IMR-90 (cell line): ENCODE data around the gene PIM1. TPM values are rescaled to one million over a fixed set of nuclear protein-coding genes. Genes with fewer than 3 reads are reported as not detected.

Experiments used
- ATAC-seq: fragments of 200-7000 bp; cut with Tn5 transposase; 2 replicates; pipeline ENCODE4 v1.9.1; 2020; ENCODE audit warnings: low read depth, mild to moderate bottlenecking, moderate library complexity
- BruUV-seq: library from RNA; stranded (reverse); fragments of 400-500 nt; replicated peaks from 2 replicates; lab custom pipeline; 2021; lab: Mats Ljungman, UMichigan
- CTCF ChIA-PET: fragments of 300-600 bp; formaldehyde crosslinking; extraction: SDS; loops from one replicate; lab custom pipeline; 2021; ENCODE audit warnings: antibody characterized with exemption; lab: Yijun Ruan, JAX
- POLR2A ChIA-PET: fragments of 300-600 bp; sonication (Branson Sonifier 250); formaldehyde crosslinking; loops from one replicate; lab custom pipeline; 2022; ENCODE audit warnings: antibody characterized with exemption; ENCODE audit not compliant: unreplicated experiment; lab: Charles Lee
- DNase-seq: peaks from one replicate; pipeline ENCODE4 v3.0.0; 2013
- H2AFZ ChIP-seq: replicated peaks from 2 replicates; pipeline ENCODE3; 2013; ENCODE audit warnings: low read length, mild to moderate bottlenecking; ENCODE audit not compliant: poor library complexity
- H2AK5ac ChIP-seq: 2 replicates; pipeline ENCODE4 v1.6.1; 2013; ENCODE audit warnings: low read depth, low read length, inconsistent platforms
- H2AK9ac ChIP-seq: replicated peaks from 2 replicates; pipeline ENCODE3; 2013; ENCODE audit warnings: mild to moderate bottlenecking, low read depth, low read length, moderate library complexity; ENCODE audit not compliant: poor library complexity
- H2BK120ac ChIP-seq: 2 replicates; pipeline ENCODE4 v1.6.1; 2013; ENCODE audit warnings: low read depth, low read length, inconsistent platforms
- H2BK15ac ChIP-seq: 3 replicates; pipeline ENCODE4 v1.6.1; 2013; ENCODE audit warnings: low read depth, low read length, inconsistent platforms
- H2BK20ac ChIP-seq: 2 replicates; pipeline ENCODE4 v1.6.1; 2013; ENCODE audit warnings: low read depth, mild to moderate bottlenecking, inconsistent platforms, low read length, moderate library complexity
- H2BK5ac ChIP-seq: 2 replicates; pipeline ENCODE4 v1.6.1; 2013; ENCODE audit warnings: mild to moderate bottlenecking, low read depth, low read length, inconsistent platforms; ENCODE audit not compliant: poor library complexity, severe bottlenecking
- H3K14ac ChIP-seq: replicated peaks from 2 replicates; pipeline ENCODE4 v1.6.1; 2013; ENCODE audit warnings: low read depth, low read length, inconsistent platforms
- H3K18ac ChIP-seq: 2 replicates; pipeline ENCODE4 v1.6.1; 2013; ENCODE audit warnings: low read depth, low read length, control low read depth
- H3K23ac ChIP-seq: 2 replicates; pipeline ENCODE4 v1.6.1; 2013; ENCODE audit warnings: low read depth, low read length, inconsistent platforms
- H3K27ac ChIP-seq: 2 replicates; pipeline ENCODE4 v1.5.1; 2013; ENCODE audit warnings: mild to moderate bottlenecking, control low read depth, low read length; ENCODE audit not compliant: insufficient read depth
- H3K27me3 ChIP-seq: 2 replicates; pipeline ENCODE4 v1.6.1; 2013; ENCODE audit warnings: low read length; ENCODE audit not compliant: control insufficient read depth, insufficient read depth
- H3K36me3 ChIP-seq: 2 replicates; pipeline ENCODE4 v1.6.1; 2013; ENCODE audit warnings: low read length, mixed read lengths; ENCODE audit not compliant: control insufficient read depth, insufficient read depth
- H3K4ac ChIP-seq: 2 replicates; pipeline ENCODE4 v1.6.1; 2013; ENCODE audit warnings: low read depth, low read length, inconsistent platforms
- H3K4me1 ChIP-seq: 2 replicates; pipeline ENCODE4 v1.6.1; 2013; ENCODE audit warnings: low read length, mixed read lengths; ENCODE audit not compliant: control insufficient read depth, insufficient read depth
- H3K4me2 ChIP-seq: 2 replicates; pipeline ENCODE4 v1.6.1; 2013; ENCODE audit warnings: low read depth, mild to moderate bottlenecking, control low read depth, low read length, moderate library complexity
- H3K4me3 ChIP-seq: 2 replicates; pipeline ENCODE4 v1.5.1; 2013; ENCODE audit warnings: low read depth, mild to moderate bottlenecking, control low read depth, low read length, moderate library complexity; ENCODE audit not compliant: insufficient read depth
- H3K56ac ChIP-seq: 2 replicates; pipeline ENCODE4 v1.6.1; 2013; ENCODE audit warnings: low read length, inconsistent platforms; ENCODE audit not compliant: insufficient read depth; ENCODE audit errors: extremely low read depth
- H3K79me1 ChIP-seq, 2 experiments: 2 replicates each; pipeline ENCODE4 v1.6.1; 2013; ENCODE audit warnings: low read length in 2 of 2, inconsistent platforms in 1 of 2, low read depth in 1 of 2
- H3K9ac ChIP-seq: 2 replicates; pipeline ENCODE4 v1.6.1; 2013; ENCODE audit warnings: low read depth, low read length, control low read depth
- H3K9me1 ChIP-seq: 2 replicates; pipeline ENCODE4 v1.6.1; 2013; ENCODE audit warnings: low read length, inconsistent platforms; ENCODE audit not compliant: insufficient read depth
- H3K9me3 ChIP-seq: 2 replicates; pipeline ENCODE4 v1.6.1; 2013; ENCODE audit warnings: low read length; ENCODE audit not compliant: control insufficient read depth, insufficient read depth
- H4K20me1 ChIP-seq: 2 replicates; pipeline ENCODE4 v1.6.1; 2013; ENCODE audit warnings: low read length, inconsistent platforms; ENCODE audit not compliant: insufficient read depth
- H4K5ac ChIP-seq: 2 replicates; pipeline ENCODE4 v1.6.1; 2013; ENCODE audit warnings: mild to moderate bottlenecking, low read depth, low read length, control low read depth
- H4K8ac ChIP-seq, 2 experiments: 2 replicates each; pipeline ENCODE4 v1.6.1; 2013; ENCODE audit warnings: low read depth in 2 of 2, low read length in 2 of 2, control low read depth in 1 of 2, inconsistent platforms in 1 of 2
- H4K91ac ChIP-seq: 2 replicates; pipeline ENCODE4 v1.6.1; 2013; ENCODE audit warnings: low read depth, low read length, inconsistent platforms; ENCODE audit not compliant: insufficient read depth
- BHLHE40 ChIP-seq: fragments of 150-350 bp; IDR thresholded peaks from 2 replicates; pipeline ENCODE4 v1.6.1; 2016; ENCODE audit warnings: mild to moderate bottlenecking, low read depth, low read length
- CTCF ChIP-seq: conservative IDR thresholded peaks from 2 replicates; pipeline ENCODE4 v1.5.1; 2012; ENCODE audit warnings: mild to moderate bottlenecking, low read depth, low read length, improper control_type of control experiment
- ELK1 ChIP-seq: fragments of 150-350 bp; IDR thresholded peaks from 2 replicates; pipeline ENCODE4 v1.6.1; 2016; ENCODE audit warnings: low read depth, mild to moderate bottlenecking, low read length, moderate library complexity, borderline replicate concordance
- FOS ChIP-seq: fragments of 150-350 bp; IDR thresholded peaks from 2 replicates; pipeline ENCODE4 v1.6.1; 2016; ENCODE audit warnings: low read depth, low read length
- MAFK ChIP-seq: IDR thresholded peaks from 2 replicates; pipeline ENCODE4 v1.6.1; 2012; ENCODE audit warnings: low read depth, low read length, improper control_type of control experiment
- MXI1 ChIP-seq: IDR thresholded peaks from 2 replicates; pipeline ENCODE4 v1.6.1; 2012; ENCODE audit warnings: low read depth, mild to moderate bottlenecking, low read length, moderate library complexity, borderline replicate concordance
- POLR2A ChIP-seq: IDR thresholded peaks from 2 replicates; pipeline ENCODE4 v1.6.1; 2012; ENCODE audit warnings: mild to moderate bottlenecking, low read depth, low read length
- RAD21 ChIP-seq: IDR thresholded peaks from 2 replicates; pipeline ENCODE4 v1.6.1; 2012; ENCODE audit warnings: low read length, improper control_type of control experiment
- RCOR1 ChIP-seq: IDR thresholded peaks from 2 replicates; pipeline ENCODE4 v1.6.1; 2012; ENCODE audit warnings: mild to moderate bottlenecking, low read length, improper control_type of control experiment; ENCODE audit not compliant: insufficient replicate concordance
- RFX5 ChIP-seq: IDR thresholded peaks from 2 replicates; pipeline ENCODE4 v1.8.0; 2012; ENCODE audit warnings: low read depth, mild to moderate bottlenecking, low read length, moderate library complexity
- USF2 ChIP-seq: fragments of 150-350 bp; IDR thresholded peaks from 2 replicates; pipeline ENCODE4 v1.6.1; 2017; ENCODE audit warnings: mild to moderate bottlenecking, antibody characterized with exemption, low read length, low read depth
- WGBS, 2 experiments: methylation state at CpG; one replicate each; pipeline versions ENCODE4 v1.1.5 to v1.1.7; 2013; ENCODE audit warnings: missing lambda C conversion rate in 2 of 2; ENCODE audit not compliant: insufficient read length in 1 of 2; ENCODE audit errors: extremely low coverage in 2 of 2; 5-methylcytosine and 5-hydroxymethylcytosine counted together
- dilution Hi-C: fragments of 300-500 bp; cut with HindIII; formaldehyde crosslinking; loops from one replicate; pipeline ENCODE4 v1.14.3; 2018; ENCODE audit warnings: low sequenced_read_pairs; ENCODE audit not compliant: unreplicated experiment
- in situ Hi-C: fragments of 300-500 bp; cut with MboI; formaldehyde crosslinking; loops from 3 replicates; pipeline ENCODE4 v1.14.3; 2019; ENCODE audit warnings: low sequenced_read_pairs, inconsistent platforms, mixed read lengths
- intact Hi-C: fragments of 100-400 bp; cut with micrococcal nuclease; formaldehyde crosslinking; loops from 2 replicates; pipeline ENCODE4 v1.10.0; 2022
- polyA plus RNA-seq, 3 experiments: library from polyadenylated mRNA; depleted of rRNA; stranded (reverse); fragments of >200 nt; gene quantifications; 2 replicates each; pipeline ENCODE4 v1.2.3, GENCODE V29; 2012; ENCODE audit warnings: low replicate concordance in 1 of 3
- total RNA-seq: library from RNA; depleted of rRNA; stranded (reverse); fragments of >200 nt; gene quantifications from 2 replicates; pipeline ENCODE4 v1.2.3, GENCODE V29; 2012

Gene PIM1
- total and polyA plus RNA-seq, 2 of the 4 experiments (the other 2 are of a cell fraction) = 7.2 to 18.5 TPM

GRCh38 chr6:37206622-37207021 lies 36.7 kb downstream of the PIM1 start:
- H3K9me3 ChIP-seq = no peaks in the 10 kb centered on the region
- no peak overlapping the region for H3K4me3 ChIP-seq
- no peak overlapping the region for H4K8ac ChIP-seq
- H4K91ac ChIP-seq = no peak overlapping the region
- dilution Hi-C loops (no loop called here), intact Hi-C loops (no loop called here), in situ Hi-C loops (loop anchor here (10.0 kb wide), 1 partner anchor 152 kb away; no protein-coding TSS in a partner anchor)
- ChIA-PET CTCF (interaction anchor here (0.6 to 2.1 kb wide), 4 partner anchors 34 to 443 kb away, joined by 3 to 7 read pairs (median 5); no protein-coding TSS in a partner anchor), POLR2A (no interaction called here)
- no peak overlapping the region for H2AK9ac ChIP-seq
- H3K4me1 ChIP-seq = peaks cover 2% of the 10 kb centered on the region; the same call in 1 of the 2 replicates
- no peak overlapping the region for H2AFZ ChIP-seq
- no peak overlapping the region for H2BK15ac ChIP-seq
- no peaks in the 10 kb centered on the region for H3K36me3 ChIP-seq
- H3K56ac ChIP-seq = no peak overlapping the region
- DNase-seq = no peak
- WGBS, 2 experiments = 100% methylated on average over 1 of the region's 9 CpGs; no CpG with 5 or more reads in 1 of the 2 experiments
- BruUV-seq = no TSS peak
- no peaks in the 10 kb centered on the region for H3K79me1 ChIP-seq
- no peak overlapping the region for H2BK120ac ChIP-seq
- no peak overlapping the region for H2BK20ac ChIP-seq
- no peak for TF ChIP-seq RFX5
- no peak for TF ChIP-seq USF2
- TF ChIP-seq RAD21 = no peak
- no peak for TF ChIP-seq ELK1
- no peak for TF ChIP-seq FOS
- no peak for TF ChIP-seq MXI1
- no peak for TF ChIP-seq RCOR1
- no peak for TF ChIP-seq CTCF
- TF ChIP-seq BHLHE40 = no peak
- no peak for TF ChIP-seq MAFK
- TF ChIP-seq POLR2A = no peak
- ATAC-seq = no peak
- H3K27me3 ChIP-seq = peaks cover 2% of the 10 kb centered on the region
- H3K27ac ChIP-seq = no peak overlapping the region
- no peaks in the 10 kb centered on the region for H3K9me1 ChIP-seq
- H3K14ac ChIP-seq = no peak overlapping the region
- no peak overlapping the region for H2AK5ac ChIP-seq
- no peak overlapping the region for H3K9ac ChIP-seq
- H3K4me2 ChIP-seq = no peak overlapping the region
- no peak overlapping the region for H3K4ac ChIP-seq
- no peak overlapping the region for H2BK5ac ChIP-seq
- 0 out of 2 replicates have a peak, but pooled peaks cover 4% of the 10 kb centered on the region for H4K20me1 ChIP-seq
- no peak overlapping the region for H4K5ac ChIP-seq
- no peak overlapping the region for H3K23ac ChIP-seq
- H3K18ac ChIP-seq = no peak overlapping the region
